Spleen (tissue), 7 donors: ENCODE data around the gene SHFL.

Source experiments
- POLR2A ChIP-seq, 3 donors: fragments of 450-650 bp; IDR thresholded peaks; one replicate each; pipeline ENCODE4 v1.5.1; 2017; ENCODE audit warnings: antibody characterized with exemption in 3 of 3, mild to moderate bottlenecking in 1 of 3
- POLR2AphosphoS5 ChIP-seq, 3 donors: sonication (generic); formaldehyde crosslinking; IDR thresholded peaks; one replicate each; pipeline ENCODE4 v1.5.1; 2017; ENCODE audit warnings: antibody characterized with exemption in 3 of 3
- TF ChIP-seq, protein P1 (sequence below), 11 experiments: fragments of 200-600 bp in 7 of 11; fragments of 450-650 bp in 4 of 11; sonication (generic) in 4 of 11; IDR thresholded peaks in 8 of 11; conservative IDR thresholded peaks in 3 of 11; 1 replicate in 7 of 11; 2 replicates in 4 of 11; pipeline versions ENCODE4 v1.4.0 to v1.8.0; 2016 to 2021; ENCODE audit warnings: antibody characterized with exemption in 11 of 11, inconsistent platforms in 4 of 11, mild to moderate bottlenecking in 1 of 11
- donor health status: DM: no; HTN: no; CAD: no; lungs with moderate emphysema.
- donor health status: DM: no; HTN: no; CAD: no.
- donor health status: DM: no; HTN: no; CAD: no.

DNA sequence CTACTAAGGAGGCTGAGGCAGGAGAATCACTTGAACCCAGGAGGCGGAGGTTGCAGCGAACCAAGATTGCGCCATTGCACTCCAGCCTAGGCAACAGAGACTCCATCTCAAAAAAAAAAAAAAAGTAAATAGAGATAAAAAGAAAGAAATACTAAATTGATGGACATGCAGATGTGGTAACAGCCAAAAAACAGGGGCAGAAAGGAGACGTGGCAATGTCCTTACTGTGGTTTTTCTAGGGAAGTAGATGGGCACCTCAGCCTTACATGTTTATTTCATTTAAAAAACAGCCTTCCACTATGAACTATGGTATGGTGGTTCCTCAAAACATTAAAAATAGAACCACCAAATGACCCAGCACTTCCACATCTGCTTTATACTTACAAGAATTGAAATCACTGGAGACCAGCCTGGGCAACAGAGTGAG is 40.1 kb downstream of the SHFL start:
- TF ChIP-seq, protein P1, sequence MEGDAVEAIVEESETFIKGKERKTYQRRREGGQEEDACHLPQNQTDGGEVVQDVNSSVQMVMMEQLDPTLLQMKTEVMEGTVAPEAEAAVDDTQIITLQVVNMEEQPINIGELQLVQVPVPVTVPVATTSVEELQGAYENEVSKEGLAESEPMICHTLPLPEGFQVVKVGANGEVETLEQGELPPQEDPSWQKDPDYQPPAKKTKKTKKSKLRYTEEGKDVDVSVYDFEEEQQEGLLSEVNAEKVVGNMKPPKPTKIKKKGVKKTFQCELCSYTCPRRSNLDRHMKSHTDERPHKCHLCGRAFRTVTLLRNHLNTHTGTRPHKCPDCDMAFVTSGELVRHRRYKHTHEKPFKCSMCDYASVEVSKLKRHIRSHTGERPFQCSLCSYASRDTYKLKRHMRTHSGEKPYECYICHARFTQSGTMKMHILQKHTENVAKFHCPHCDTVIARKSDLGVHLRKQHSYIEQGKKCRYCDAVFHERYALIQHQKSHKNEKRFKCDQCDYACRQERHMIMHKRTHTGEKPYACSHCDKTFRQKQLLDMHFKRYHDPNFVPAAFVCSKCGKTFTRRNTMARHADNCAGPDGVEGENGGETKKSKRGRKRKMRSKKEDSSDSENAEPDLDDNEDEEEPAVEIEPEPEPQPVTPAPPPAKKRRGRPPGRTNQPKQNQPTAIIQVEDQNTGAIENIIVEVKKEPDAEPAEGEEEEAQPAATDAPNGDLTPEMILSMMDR (IDR thresholded peaks at IDR 0.05 in 8 of 11, conservative IDR thresholded peaks at IDR 0.05 in 3 of 11): no peak
- TF ChIP-seq POLR2AphosphoS5 (IDR thresholded peaks at IDR 0.05): no peak
- no peak for TF ChIP-seq POLR2A (IDR thresholded peaks at IDR 0.05)
